CD4-positive, alpha-beta T cell treated with Interleukin-4 for 4 hours (primary cell): ENCODE results near the gene MOXD1.

Experiments
- DNase-seq: peaks from one replicate; pipeline ENCODE4 v3.0.0-alpha.2; 2020

Gene MOXD1

GRCh38 chr6:132400883-132401617, at the start of gene MOXD1:
Gene MOXD1, minus strand, starts transcription at chr6:132401475. Its CDS starts 49 bp downstream, at chr6:132401426.
- DNase-seq, result no peak

DNA sequence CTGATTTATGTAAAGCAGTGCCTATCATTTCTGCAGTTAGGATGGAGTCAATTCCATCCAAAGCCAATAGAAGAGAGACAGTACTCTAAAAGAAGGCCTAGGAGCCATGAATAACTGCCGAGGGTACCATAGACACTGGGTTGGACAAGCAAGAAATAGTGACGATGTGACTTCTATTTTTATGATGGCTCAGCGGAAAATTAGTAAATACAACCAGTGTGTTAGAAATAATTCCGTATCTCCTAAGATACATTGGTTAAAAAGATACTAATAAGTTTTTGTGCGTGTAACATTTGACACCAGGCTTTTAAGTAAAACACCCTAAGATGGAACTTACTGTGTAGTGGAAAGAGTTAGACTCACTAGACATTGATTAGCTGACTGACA, 45.6 kb upstream of the MOXD1 start:
- DNase-seq, result no peak

- no peak for DNase-seq
Observed at GRCh38 chr6:132446141-132446854, 45.0 kb upstream of the MOXD1 start.

DNA sequence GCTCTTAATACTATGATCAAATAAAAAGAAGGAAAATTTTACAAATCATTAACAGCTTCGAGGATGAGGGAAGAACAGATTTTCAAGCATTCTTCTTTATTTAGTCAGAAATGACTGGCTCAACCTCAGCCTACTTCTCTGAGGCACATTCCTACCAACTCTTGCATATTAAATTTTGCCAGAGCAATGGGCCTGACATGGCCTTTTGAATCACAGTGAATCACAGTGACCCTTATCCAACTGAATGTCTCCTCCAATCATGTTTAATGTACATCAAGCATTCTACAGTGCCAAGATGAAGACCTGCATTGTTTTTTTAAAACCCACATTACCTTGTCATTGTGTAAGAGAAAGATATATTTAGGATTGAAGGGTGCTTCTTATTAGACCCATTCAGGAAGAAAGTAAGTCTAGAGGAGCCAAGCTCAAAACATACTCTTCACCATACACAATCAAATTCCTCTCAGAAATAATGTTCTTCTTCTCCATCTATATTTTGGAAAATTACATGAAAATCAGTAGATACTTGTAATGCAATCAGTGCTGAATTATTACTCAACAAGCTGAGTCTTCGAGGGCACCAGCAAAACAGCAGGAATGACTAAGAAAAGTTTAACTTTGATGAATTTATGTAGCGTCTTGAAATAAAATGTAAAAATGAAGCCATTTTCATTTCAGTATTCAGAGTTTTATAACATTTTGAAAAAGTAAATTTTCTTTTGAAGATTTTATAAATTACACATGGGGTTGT, 44.1 kb upstream of the MOXD1 start:
- DNase-seq, result no peak

DNA sequence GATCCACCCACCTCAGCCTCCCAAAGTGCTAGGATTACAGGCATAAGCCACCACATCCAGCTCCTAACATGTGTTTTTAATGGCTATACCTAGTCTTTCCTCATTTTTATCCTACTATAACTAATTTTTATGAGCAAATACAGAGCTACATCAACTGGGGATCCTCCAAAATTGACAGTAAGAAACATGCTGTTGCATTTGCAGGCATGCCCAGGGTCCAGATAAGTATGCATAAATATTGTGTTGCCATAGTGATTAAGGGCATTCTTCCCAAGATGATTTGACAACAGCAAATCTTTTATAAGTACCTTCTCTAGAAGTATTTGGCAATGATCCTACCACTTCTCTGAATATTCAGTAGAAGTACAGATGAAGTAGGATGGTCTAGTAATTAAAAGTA, 41.9 kb upstream of the MOXD1 start:
- no peak for DNase-seq

DNA sequence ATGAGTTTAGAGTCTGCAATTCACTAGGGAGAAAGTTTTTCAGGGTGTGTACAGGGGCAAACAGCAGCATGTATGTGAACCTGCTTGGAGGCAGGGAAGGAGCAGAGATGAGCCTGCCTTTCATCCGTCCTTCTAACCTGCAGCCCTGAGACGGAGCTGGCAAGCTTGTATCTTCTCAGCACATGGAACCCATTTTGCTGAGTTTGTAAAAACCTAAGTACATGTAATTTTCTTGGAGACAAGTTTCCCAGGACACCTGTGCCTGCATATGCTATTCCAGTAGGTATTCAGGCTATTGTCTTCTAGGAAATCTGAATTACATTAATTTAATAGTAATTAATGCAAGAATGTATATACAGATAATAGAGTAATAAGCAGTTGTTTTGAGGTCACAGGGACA, 28.8 kb upstream of the MOXD1 start:
- DNase-seq, result no peak

DNA sequence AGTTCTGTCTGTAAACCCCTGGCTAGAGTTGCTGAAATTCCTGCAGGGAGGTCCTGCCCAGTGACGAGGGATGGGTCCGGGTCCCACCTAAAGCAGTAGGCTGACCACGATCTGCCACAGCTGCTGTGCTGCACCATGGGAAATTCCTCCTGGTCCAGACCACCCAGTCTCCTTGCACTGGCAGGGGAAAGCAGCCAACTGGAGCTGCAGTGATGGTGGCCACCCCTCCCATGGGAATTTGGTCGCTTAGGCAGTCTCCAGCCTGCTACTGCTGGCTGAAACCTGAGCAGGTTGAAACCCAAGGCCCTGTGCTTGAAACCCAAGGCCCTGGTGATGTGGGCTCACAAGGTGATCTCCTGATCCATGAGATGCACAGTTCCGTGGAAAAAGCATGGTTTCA, 23.9 kb upstream of the MOXD1 start:
- DNase-seq, result no peak

DNA sequence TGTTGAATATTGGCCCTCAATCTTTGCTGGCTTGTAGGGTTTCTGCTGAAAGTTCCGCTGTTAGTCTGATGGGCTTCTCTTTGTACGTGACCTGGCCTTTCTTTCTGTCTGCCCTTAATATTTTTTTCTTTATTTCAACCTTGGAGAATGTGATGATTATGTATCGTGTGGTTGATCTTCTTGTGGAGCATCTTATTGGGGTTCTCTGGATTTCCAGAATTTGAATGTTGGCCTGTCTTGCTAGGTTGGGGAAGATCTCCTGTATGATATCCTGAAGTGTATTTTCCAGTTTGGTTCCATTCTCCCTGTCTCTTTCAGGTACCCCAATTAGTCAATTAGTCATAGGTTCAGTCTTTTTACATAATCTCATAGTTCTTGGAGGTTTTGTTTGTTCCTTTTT, 22.6 kb upstream of the MOXD1 start:
- no peak for DNase-seq

DNA sequence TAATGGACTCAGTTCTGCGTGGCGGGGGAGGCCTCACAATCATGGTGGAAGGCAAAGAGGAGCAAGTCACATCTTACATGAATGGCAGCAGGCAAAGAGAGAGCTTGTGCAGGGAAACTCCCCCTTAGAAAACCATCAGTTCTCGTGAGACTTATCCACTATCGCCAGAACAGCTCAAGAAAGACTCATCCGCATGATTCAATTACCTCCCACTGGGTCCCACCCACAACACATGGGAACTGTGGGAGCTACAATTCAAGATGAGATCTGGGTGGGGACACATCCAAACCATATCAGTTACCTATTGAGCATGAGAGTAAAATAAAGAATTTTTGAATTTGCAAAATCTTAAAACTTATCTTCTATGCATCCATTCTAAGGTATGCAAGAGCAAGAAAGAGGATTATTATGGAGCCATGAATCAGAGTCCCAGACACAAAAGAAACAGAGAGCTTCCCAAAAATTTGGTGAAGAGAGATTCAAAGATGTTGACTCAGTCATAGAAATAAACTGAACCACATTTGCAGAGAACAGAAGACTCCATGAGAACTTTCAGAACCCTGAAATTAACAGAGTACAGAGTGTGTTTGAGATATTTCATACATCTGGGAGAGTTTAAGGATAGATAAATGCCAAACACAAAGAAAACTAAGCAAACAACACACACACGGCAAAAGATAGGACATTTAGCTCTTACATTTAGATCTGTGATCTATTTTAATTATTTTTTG, 17.1 kb upstream of the MOXD1 start:
- DNase-seq, result no peak

GRCh38 chr6:132414761-132415160, 13.5 kb upstream of the MOXD1 start:
- DNase-seq, result no peak

GRCh38 chr6:132414322-132414721, 13.0 kb upstream of the MOXD1 start:
- DNase-seq, result no peak

DNA sequence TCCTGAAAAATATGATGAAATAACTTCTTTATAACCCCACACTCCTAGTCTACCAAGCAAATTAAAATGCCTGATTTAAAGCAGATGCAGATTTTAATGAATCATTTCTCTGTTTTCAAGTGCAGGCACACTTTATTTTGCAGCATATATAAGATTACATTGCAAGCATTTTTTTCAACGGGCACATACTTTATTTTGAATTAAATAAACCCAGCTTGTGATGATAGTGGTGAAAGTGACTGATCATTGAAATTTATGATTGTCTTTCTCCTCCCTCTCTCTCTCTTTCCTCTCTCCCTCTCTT, 12.2 kb upstream of the MOXD1 start:
- no peak for DNase-seq

- DNase-seq, result no peak
Observed at GRCh38 chr6:132412656-132413498, 11.6 kb upstream of the MOXD1 start.

DNA sequence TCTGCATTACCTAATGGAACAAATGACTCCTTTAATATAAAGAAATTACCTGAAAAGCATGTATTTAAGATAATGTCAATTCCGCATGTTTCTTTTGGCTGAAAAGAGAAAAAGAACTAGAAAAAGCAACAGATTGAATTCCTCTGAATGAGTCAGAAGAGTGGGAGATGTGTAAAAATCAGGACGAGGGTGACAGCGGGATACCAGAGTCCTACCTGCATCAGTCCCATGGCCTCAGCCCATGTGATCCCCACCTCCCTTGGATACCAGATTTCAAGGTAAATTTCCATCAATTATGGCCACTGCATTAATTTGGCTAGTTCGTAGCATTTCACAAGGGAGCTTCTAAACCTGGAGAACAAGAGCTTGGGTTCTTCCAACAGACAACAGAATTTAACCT, 10.0 kb upstream of the MOXD1 start:
- DNase-seq, result no peak

- DNase-seq, result no peak
Observed at GRCh38 chr6:132410830-132411229, 9.6 kb upstream of the MOXD1 start.

GRCh38 chr6:132405143-132405915, 4.1 kb upstream of the MOXD1 start:
- no peak for DNase-seq

GRCh38 chr6:132404736-132405135, 3.5 kb upstream of the MOXD1 start:
- DNase-seq, result no peak

GRCh38 chr6:132404330-132404729, 3.1 kb upstream of the MOXD1 start:
- no peak for DNase-seq

GRCh38 chr6:132401618-132402285, 477 bp upstream of the MOXD1 start:
- no peak for DNase-seq

GRCh38 chr6:132400555-132400882, 756 bp downstream of the MOXD1 start:
- DNase-seq, result no peak

DNA sequence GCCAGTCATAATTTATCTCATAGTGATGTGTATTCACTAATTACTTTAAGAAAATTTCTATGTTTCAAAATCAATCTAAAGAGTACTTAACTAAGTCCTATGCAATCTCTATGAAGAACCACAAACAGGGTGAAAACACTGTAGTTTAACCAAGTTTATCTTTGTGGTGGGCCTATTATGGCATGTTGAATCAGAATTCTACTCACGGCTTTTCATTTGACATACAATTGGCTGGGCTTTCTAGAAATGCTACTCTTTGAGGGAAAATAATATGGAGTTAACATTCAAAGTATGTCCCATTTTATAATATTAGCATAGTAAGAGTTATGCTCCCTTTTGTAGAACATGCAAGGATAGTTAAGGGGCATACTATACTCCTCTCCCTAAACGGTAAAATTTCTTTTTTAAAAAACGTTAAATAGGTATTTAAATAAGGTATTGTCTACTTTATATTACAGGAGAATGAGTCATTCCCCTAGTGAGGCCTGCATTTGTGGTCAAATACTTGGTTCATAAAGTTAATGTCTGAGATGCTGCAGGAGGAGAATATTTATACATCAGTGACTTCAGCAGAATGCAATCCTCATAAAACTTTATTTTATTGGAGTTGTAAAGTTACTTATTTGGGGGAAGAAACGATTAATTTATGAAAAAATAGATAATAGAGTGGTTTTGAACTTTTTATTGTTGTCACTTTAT, 1.8 kb downstream of the MOXD1 start:
- no peak for DNase-seq
